ENCODE data around the gene FAM20C.

GRCh38 chr7:200704-201103 is 8.3 kb downstream of the FAM20C start:
- TF ChIP-seq CTCF (IDR thresholded peaks at IDR 0.05): no peak
- TF ChIP-seq POLR2AphosphoS5 (IDR thresholded peaks at IDR 0.05): no peak
- TF ChIP-seq POLR2A (IDR thresholded peaks at IDR 0.05): no peak
- no peak for TF ChIP-seq EP300 (IDR thresholded peaks at IDR 0.05)

Measured in upper lobe of left lung (tissue), 4 donors.